ENCODE data around the gene MMD2.
"Not testable (repeated sequence)": the region's sequence is repeated elsewhere in the genome, so short reads cannot be mapped to it uniquely, and the experiment has no call there.

Gene MMD2

DNA sequence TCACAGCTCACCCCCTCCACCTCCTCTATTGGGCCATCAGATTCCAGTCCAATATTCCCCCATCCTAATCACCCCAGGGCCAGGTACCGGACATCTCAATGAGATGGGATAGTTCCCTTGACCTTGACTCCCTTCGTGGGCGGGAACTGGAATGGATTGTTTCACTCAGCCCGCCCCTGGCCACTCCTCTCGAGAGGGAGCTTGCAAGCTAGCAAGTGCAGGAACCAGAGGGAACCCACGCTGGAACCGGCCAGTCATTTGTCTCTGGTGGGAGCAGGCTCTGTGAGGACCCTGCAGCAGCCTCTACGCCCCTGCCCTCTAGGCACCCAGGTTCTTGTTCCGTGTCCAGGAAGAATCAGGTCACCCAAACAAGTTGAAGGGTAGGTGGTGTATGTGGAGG is 64.5 kb downstream of the MMD2 start:
- no peak for DNase-seq (ENCODE audit: low read depth, low spot score)

- DNase-seq (ENCODE audit: low read depth, low spot score): no peak
These were observed 65.0 kb downstream of the MMD2 start for GRCh38 chr7:4893929-4894475.

- DNase-seq (ENCODE audit: low read depth, low spot score): not testable (repeated sequence)
These were observed 65.8 kb downstream of the MMD2 start for GRCh38 chr7:4893188-4893587.

DNA sequence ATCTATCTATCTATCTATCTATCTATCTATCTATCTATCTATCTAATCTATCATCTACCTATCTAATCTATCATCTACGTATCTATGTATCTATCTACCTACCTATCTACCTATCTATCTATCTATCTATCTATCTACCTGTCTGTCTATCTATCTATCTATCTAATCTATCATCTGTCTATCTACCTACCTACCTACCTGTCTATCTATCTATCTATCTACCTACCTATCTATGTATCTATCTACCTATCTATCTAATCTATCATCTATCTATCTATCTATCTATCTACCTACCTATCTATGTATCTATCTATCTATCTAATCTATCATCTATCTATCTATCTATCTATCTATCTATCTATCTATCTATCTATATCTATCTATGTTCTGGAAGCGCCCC is 67.5 kb downstream of the MMD2 start:
- not testable (repeated sequence) for DNase-seq (ENCODE audit: low read depth, low spot score)

GRCh38 chr7:4889682-4890081 is 69.3 kb downstream of the MMD2 start:
- DNase-seq (ENCODE audit: low read depth, low spot score): no peak

- no peak for DNase-seq (ENCODE audit: low read depth, low spot score)
These were observed 70.8 kb downstream of the MMD2 start for GRCh38 chr7:4888161-4888560.

GRCh38 chr7:4886671-4887070 is 72.3 kb downstream of the MMD2 start:
- no peak for DNase-seq (ENCODE audit: low read depth, low spot score)

GRCh38 chr7:4885317-4885807 is 73.6 kb downstream of the MMD2 start:
- DNase-seq (ENCODE audit: low read depth, low spot score): no peak

DNA sequence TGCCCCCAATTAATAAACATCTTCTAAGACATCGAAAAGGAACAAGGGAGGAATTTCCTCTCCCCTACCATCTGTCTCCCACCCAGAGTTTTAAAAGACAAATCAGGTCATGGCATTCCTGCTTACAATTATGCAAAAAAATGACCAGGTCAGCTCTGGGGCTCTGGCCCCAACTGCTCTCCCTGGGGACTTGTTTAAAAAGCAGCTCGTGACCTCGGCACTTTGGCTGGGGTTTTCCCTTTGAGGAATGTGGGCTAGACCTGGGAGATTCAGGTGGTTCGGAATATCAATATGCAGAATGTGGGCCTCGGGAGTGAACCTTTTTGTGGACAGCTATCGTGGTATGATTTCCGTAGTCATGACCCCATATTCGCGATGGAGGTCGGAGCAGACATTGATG is 74.8 kb downstream of the MMD2 start:
- no peak for DNase-seq (ENCODE audit: low read depth, low spot score)

- DNase-seq (ENCODE audit: low read depth, low spot score): peak; percentile 30
These were observed 75.4 kb downstream of the MMD2 start, which contains the start of gene RADIL for GRCh38 chr7:4883372-4884144. RADIL (minus strand) TSS chr7:4883716; CDS start chr7:4878139, 5,577 bp downstream.

GRCh38 chr7:4883033-4883371 is 76.0 kb downstream of the MMD2 start:
- DNase-seq (ENCODE audit: low read depth, low spot score): no peak

DNA sequence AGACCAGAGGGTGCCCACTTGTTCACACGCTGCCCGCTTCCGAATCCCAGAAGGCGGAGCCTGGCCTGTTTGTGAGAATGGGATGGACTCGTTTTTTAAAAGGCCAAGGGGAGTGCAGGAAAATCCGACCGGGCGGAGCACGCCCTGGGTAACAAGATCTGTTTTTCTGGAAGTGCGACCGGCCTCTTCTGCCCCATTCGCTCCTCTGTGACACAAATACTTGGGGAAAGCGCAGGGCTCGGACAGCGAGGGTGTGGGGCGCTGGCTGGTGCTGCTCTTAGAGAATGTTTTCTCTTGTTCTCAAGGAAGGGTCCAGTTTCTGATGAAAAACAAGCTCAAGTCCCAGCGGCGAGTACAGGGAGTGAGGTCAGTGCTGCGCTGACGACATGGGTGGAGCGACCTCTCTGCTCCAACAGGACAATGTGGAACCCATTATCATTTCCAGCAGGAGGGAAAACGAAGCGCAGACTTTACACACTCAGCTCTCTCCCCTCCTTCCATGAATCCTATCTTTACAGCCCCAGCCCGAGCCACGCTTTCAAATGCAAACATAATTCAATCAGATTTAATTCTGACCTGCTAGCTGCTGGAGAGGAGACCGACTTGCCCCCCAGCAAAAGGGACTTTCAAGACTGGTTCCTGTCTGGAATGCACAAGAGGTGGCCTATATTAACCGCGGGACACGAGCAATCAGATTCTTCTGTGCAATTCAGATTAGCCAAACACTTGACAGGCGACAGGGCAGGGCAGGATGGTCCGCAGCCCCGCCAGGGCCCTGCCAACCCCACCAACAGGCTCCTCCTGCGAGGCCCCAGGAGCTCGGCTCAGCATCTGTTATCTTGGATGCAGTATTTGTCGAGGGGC is 76.6 kb downstream of the MMD2 start:
- peak; percentile 30 for DNase-seq (ENCODE audit: low read depth, low spot score)

- DNase-seq (ENCODE audit: low read depth, low spot score): no peak
These were observed 78.8 kb downstream of the MMD2 start for GRCh38 chr7:4880218-4880617.

DNA sequence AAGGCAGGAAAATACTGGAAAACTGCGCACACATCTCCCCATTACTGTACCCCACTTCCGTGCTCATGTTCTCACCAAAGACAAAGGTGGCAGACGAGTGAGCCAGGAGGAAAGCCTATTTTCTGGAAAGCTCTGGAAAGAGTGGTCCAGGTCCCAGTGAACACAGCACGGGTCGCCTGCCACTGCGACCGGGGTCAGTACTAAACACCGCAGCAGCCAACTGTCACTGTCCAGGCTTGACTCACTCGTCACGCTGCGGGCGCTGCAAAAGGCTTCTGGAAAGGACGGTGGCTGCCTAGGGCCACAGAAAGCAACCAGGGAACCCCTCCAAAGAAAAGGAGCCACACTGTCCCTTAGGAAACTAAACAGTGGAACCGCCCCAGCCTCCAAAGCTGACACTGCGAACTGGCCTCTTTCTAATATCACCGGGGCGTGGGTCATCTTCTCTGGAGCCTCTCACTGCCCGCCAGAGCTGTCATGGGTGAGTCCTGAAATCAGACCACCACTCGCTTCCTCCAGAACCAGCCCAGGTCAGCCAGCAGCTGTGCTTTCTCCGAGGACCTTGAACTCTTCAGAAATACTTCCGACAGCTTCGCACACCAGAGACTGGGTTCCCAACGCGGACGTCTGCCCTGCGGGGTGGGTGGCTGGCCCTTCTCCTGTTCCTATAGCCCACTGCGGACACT is 79.4 kb downstream of the MMD2 start:
- DNase-seq (ENCODE audit: low read depth, low spot score): no peak

DNA sequence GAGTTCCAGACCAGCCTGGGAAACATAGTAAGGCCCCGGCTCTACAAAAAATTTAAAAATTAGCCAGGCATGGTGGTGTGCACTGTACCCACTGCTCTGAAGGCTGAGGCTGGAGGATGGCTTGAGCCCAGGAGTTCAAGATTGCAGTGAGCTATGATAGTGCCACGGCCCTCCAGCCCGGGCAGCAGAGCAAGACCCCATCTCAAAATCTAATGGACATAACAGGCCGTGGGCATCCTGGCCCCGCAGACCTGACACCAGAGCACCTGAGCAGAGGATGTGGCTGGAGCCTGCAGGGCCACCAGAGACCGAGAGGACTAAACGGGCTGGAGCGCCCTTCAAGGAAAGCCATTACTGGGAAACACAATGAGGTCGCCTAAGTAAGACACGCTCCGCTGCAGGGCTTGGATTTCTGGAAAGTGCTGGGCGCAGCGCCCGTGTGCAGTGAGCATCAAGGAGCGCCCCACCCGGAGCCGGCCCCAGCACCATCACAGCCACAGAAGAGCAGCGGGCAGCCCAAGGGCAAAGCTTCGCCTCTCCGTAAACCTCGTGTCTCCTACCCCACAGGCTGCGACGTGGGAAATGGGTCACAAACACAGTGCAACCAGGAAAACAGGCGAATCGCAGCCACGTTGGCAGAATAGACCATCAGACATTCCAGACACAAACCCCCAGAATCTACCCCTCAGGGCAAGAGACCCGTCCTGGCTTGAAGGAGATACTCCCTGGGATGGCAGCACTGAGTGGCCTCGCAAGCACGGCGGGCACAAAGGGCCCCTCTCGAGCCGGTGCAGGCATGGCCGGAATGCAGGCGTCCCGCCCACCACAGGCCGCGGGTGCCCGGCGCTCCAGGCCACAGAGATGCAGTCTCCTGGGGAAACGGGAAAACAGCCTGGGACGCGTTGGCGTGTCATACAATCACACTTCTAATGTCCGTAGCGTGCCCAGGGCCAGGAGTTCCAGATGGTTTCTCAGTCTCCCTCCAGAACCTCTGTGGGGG is 80.4 kb downstream of the MMD2 start:
- no peak for DNase-seq (ENCODE audit: low read depth, low spot score)

DNA sequence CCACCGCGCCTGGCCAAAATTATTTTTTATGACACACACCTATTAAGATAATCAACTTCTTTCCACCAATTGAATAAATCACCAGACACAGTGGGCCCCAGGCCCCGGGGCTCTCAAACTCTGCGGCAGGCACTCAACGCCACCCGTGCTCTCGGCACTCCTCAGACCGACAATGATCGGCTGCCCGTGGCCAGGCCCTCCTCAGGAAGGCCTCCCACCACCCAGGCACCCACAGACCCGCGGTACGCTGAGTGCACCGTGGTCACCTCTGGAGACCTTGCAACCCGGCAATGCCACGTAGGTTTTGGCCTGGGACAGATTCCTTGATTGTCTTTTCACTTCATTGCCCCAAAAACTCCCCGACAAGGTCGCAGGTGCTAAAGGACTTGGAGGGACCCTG is 82.4 kb downstream of the MMD2 start:
- no peak for DNase-seq (ENCODE audit: low read depth, low spot score)

DNA sequence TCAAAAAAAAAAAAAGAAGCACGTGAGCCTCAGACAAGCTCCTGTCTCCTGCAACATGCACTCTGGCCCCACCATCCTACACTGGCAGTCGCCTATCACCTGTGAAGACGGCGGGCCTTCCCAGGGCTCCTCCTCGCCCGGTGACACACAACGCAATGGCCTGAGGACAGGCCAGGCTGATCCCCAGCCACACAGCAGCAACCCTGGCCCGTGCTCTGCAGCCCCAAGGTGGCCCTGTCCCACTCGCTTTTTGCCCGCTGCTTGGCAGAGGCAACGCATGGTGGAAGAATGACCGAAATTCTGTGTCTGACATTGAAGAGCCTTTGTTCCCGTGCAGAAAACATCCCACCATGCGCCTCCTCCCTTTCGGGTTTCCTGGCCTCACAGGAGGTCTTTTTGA is 83.6 kb downstream of the MMD2 start:
- no peak for DNase-seq (ENCODE audit: low read depth, low spot score)

- DNase-seq (ENCODE audit: low read depth, low spot score): no peak
These were observed 85.7 kb downstream of the MMD2 start for GRCh38 chr7:4873071-4873944.

DNA sequence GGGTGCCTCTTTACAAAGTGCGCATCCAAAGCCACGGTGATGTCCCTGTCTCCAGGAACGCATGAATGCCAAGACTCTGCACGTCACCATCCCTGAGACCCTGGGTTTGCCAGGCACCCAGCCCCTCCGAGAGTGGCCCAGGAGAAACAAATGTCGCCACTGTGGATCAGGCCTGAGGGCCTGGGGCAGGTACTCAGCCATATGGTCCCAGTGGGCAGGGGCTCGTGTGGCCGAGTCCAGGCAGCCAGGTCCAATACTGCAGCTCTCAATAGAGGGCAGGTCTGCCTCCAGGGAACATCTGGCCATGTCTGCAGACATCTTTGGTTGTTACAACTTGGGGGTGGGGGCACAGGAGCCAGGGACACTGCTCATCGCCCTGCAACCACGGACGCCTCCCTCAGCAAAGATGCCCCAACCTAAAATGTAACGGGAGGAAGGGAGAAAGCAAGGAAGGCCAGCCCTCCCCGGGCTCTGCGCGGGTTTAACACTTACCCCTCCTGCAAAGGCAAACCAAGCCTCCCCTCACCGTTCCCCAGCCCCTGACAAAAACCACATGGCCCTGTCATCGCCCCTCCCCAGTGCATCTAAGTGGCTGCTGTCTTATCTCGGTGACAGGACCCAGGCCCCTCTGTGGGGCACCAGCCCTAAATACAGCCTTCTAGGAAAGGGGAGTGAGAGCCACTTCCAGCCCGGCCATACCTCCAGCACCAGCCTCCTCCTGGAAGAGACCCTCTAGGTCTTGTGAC is 86.9 kb downstream of the MMD2 start:
- DNase-seq (ENCODE audit: low read depth, low spot score): no peak

Data from iPS DF 19.7 (cell line).